Jurkat, Clone E6-1 (cell line): ENCODE measurements around the gene GRXCR2.
"Not testable (repeated sequence)": the region's sequence is repeated elsewhere in the genome, so short reads cannot be mapped to it uniquely, and the experiment has no call there.

Source experiments
- DNase-seq: peaks from one replicate; pipeline ENCODE4 v3.0.0-alpha.2; 2011; ENCODE audit warnings: low read depth, low spot score
- H3K4me3 ChIP-seq: 2 replicates; pipeline ENCODE4 v1.5.1; 2011; ENCODE audit warnings: mild to moderate bottlenecking, low read length, control low read depth, moderate library complexity

GRXCR2 gene

DNA sequence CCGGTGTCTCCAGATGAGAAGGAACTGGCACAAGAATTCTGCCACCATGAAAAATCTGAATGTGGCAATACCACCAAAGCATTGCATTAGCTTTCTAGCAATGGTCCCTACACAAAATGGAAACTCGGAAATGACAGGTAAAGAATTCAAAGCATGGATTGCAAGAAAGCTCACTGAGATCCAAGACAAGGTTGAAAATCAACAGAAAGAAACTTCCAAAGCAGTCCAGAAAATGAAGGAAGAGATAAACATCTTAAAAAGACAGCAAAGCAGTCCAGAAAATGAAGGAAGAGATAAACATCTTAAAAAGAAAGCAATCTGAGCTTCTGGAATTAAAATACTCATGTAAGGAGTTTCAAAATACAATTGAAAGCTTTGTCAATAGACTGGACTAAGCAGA is 16.8 kb upstream of the GRXCR2 start:
- DNase-seq: no peak
- no peak overlapping the region for H3K4me3 ChIP-seq

DNA sequence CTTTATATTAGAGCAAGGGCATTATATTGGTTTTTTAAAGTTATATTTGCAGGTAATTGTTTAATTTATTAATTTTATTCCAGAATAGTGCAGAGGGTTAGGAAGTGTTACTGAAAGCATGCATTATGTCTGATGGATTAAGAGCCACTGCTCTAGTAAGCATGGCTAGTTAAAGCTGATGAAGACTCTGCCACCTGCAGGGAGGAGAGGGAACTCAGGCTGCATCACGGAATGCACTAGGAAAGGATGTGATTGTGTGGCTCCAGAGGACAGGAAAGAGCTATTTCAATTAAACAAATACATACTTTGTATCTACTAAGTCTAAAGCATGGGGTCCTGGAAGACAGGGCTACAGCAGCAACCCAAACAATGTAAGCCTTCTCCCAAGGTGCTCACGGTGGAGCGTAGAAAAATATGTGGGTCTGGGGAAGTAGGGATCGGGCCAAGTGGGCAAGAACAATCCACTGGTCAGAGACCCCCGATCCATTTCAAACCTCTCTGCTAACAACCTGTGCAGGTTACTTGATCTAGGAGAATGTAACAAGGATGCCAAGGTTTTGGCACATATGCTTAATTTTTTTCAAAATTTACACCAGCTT is 15.3 kb upstream of the GRXCR2 start:
- no peak for DNase-seq
- no peak overlapping the region for H3K4me3 ChIP-seq

DNA sequence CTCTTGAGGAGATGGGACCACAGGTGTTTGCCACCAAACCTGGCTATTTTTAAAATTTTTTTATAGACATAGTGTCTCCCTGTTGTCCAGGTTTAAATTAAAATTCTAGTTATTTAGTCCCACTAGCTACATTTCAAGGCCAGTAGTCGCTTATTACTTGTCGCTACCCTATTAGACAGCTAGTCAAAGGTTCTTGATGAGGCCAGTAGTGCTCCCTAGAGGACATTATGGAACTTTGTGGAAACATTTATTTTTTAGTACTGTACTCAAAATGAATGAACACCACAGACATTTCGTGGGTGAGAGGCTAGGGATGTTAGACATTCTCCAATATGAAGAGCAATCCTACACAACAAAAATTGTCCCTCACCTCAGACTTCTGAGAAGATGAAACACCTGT is 14.4 kb upstream of the GRXCR2 start:
- no peak for DNase-seq
- H3K4me3 ChIP-seq: no peak overlapping the region

DNA sequence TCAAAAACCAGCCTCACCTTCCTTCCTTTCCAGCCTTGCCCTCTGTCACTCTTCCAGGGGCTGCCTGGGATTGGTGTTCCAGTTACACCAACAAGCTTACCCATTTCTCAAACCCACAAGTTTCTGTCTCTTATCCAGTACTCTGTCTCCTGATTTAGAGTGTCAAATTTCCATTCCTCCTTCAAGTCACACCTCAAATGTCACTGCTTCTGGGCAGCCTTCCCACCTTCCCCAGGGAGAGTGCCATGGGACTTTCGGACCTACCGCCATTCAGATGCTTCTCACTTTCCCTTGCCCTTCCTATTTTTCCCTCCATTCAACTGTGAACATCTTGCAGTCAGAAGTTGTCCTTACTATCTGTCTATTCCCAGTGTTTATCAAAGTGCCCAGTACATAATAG is 2.0 kb upstream of the GRXCR2 start:
- no peak overlapping the region for H3K4me3 ChIP-seq
- no peak for DNase-seq

DNA sequence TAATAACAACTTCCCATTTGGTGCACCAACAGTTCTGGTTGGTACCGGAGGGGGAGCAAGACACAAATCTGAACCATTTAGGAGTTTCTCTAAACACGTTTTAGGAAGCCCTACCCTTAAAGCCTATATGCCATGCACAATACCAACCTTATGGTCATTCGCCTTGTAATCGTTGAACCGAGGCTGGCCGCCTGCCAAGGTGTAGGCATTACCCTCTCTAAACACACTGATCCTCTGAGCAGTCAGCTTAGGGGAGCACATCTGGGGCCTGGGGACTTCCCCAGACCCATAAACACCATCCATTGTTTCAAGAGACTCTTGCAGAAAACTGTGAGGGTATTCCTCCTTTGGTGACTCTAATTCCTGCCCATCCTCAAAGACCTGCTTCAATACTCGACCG is 328 bp downstream of the GRXCR2 start:
- no peak for DNase-seq
- H3K4me3 ChIP-seq: no peak overlapping the region

DNA sequence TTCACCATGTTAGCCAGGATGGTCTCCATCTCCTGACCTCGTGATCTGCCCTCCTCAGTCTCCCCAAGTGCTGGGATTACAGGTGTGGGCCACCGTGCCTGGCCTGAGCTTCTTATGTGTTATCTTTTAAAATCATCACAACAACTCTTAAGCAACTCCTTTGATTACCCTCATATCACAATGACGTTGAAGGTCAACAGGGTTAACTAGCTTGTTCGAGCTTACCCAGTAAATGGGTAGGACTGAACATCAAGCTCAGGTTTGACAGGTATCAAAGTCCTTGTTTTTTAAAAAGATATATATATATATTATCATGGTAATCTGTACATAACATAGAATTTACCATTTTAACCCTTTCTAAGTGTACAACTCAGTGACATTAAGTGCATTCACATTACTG is 3.1 kb downstream of the GRXCR2 start:
- DNase-seq: no peak
- no peak overlapping the region for H3K4me3 ChIP-seq

DNA sequence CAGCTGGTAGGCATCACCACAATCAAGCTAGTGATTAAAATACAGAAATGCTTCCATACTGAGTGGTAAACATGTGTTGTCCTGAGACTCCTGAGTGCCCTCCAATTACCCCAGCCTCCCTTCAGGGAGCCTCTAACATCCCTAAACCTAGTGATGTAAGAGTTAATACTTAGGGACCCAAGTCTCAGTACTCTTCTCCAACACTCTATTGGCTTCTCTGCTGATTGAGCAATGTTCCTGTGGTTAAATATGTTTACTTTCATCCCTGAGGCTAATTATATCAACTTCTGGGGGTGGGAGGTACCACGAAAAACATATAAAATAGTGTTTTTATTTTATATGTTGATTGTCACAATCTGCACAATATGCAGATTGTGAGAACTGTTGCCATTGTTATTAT is 5.0 kb downstream of the GRXCR2 start:
- no peak for DNase-seq
- no peak overlapping the region for H3K4me3 ChIP-seq

DNA sequence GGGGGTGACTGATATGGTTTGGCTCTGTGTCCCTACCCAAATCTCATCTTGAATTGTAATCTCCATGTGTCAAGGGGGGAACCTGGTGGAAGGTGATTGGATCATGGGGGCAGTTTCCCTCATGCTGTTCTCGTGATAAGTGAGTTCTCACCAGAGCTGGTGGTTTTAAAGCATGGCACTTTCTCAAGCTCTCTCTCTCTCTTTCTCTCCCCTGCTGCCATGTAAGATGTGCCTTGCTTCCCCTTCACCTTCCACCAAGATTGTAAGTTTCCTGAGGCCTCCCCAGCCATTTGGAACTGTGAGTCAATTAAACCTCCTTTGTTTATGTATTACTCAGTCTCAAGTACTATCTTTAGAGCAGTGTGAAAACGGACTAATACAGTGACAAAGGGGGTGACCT is 8.4 kb downstream of the GRXCR2 start:
- H3K4me3 ChIP-seq, DNase-seq: not testable (repeated sequence)

DNA sequence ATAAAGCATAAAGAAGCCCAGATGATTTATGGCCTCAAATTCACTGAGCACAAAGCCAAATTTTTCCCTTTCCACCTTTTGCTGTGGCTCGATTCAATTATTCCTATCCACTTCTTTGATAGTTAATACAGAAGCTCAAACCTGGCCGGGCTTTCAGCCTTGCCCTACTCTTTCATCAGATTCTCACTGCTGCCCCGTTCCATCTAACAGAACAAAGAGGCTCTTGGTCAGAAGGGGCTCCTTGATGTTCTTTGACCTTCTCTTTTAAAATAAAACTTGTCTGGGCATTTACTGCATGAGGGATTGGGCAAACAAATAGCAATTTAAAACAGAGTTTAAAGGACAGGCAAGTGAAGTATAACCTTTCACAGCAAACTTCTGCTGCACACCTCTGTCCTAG is 9.8 kb downstream of the GRXCR2 start:
- DNase-seq: no peak
- H3K4me3 ChIP-seq: no peak overlapping the region

DNA sequence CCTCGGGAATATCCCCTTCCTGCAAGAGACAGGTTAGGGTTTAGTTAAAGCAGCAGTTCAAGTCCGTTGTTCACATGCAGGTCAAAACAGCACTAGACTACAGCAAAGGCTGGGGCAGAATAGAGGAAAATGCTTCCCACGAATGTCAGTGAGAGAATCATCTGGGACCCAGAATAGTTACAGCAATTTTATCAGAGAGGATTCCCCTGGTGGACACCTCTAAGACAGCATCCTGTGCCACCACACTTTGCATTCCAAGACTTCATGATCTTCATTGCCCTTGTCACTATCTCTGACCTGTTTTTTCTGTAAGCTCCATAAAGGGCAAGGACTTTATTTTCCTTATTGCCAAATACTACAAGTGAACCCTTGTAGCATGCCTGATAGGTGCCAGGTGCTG is 12.9 kb downstream of the GRXCR2 start:
- no peak for DNase-seq

DNA sequence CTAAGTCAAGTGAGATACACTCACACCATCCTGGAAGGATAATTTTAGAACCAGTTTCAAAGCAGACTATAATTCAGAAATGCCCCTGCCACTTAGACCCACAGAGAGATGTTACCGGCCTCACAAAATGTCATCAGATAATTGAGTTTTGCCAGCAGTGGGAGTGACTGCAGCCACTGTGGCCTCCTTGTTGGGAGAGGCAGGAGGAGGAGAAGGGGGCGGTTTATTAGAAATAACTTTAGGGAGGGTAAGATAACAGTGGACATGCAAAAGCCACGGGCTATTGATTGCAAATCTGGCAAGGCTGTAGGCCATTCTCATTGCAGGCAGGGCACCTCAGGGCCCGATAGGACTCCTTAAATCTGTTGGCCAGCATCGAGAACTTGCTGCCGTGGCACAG is 13.4 kb downstream of the GRXCR2 start:
- H3K4me3 ChIP-seq: no peak overlapping the region
- no peak for DNase-seq

More for the DNA sequence above, 12.9 kb downstream of the GRXCR2 start:
- no peak overlapping the region for H3K4me3 ChIP-seq

DNA sequence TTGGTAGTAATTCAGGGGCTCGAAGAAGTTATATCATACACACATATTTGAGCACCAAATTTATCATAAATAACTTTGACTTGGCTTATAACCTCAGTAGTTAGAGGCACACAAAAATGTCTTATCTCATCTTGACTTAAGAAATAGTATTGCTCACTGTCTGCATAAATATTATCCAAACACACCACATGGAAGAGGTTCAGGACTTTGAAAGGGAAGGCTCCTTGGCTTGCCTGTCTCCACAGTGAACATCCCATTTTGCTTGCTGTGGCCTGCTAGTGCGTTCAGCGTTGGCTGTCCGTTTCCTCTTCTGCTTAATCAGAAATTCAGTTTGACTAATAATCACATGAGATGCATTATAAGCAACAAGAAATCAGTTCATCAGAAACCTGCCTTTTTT is 13.9 kb downstream of the GRXCR2 start:
- no peak overlapping the region for H3K4me3 ChIP-seq
- no peak for DNase-seq

DNA sequence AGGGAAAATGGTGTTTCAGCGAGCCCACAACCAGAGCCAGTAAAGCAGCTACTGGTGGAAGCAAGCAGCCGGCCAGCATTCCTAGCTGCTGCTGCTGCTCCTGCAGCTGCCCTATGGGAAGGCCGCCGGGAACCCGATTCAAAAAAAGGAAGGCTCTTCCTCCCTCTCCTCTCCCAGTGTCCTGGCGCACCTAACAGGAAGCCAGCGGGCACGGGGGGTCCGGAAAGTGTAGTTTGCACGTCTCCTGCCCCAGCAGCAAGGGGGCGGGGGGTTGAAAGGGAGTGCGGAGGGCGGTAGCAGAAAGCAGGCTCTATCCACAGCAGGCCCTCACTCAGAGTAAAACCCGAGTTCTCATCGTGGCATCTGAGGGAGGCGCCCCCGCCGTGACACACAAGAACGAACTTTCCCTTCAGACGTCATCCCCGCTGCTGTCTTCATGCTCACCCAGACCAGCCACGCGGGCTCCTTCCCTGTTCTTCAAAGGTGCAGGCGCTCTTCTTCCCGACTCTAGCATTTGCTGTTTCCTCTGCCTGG is 16.5 kb downstream of the GRXCR2 start:
- no peak overlapping the region for H3K4me3 ChIP-seq

DNA sequence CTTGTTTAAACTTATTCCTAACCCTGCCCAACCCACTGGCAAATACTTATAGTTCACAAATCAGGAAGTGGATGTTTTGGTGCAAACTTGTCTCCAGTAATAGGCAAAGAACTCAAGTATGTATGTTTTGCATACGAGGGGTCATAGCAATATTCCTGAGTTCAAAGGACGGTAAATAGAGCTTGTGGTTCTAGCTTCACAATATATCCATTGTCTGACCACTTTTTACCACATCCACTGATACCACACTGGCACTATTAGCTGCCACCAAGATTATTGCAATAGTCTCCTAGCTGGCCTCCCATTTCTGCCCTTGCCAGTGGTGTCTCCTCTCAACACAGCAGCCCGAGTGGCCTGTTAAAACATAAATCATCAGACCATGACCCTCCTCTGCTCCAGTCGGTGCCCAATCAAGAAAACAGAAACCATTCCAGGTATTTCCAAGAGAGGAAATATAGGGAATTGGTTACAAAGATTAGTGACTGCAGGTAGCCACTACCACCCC is 17.0 kb downstream of the GRXCR2 start:
- H3K4me3 ChIP-seq: no peak overlapping the region
- no peak for DNase-seq

More for the DNA sequence above, 16.5 kb downstream of the GRXCR2 start:
- DNase-seq: no peak

DNA sequence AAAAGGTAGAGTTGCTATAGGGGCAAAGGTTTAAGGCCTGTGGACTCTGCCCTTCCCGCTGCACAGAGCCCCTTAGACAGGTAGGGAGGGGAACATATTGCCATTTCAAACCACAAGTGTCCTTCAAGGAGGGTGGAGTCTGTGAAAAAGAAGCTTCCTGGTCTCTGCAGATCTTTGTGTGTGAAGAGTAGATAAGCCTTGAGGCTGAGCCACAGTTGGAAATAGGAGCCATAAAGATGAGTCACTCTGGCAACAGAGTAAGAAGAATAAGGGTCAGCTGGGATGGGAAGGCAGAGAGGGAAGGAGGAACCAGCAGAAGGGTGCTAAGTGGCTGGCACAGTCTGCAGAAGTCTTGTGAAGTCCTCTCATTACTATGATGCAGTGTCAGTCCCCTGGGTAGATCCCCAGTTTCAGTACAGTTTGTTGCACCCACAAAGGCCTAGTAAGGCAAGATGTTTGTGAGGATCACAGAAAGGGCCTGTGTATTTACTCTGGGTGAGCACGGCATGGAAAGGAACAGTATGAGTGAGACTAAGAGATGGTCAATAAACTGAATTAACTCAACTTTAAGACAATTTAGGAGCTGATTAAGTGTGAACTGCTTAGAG is 18.1 kb downstream of the GRXCR2 start:
- H3K4me3 ChIP-seq: no peak overlapping the region
- peak; percentile 8 for DNase-seq

DNA sequence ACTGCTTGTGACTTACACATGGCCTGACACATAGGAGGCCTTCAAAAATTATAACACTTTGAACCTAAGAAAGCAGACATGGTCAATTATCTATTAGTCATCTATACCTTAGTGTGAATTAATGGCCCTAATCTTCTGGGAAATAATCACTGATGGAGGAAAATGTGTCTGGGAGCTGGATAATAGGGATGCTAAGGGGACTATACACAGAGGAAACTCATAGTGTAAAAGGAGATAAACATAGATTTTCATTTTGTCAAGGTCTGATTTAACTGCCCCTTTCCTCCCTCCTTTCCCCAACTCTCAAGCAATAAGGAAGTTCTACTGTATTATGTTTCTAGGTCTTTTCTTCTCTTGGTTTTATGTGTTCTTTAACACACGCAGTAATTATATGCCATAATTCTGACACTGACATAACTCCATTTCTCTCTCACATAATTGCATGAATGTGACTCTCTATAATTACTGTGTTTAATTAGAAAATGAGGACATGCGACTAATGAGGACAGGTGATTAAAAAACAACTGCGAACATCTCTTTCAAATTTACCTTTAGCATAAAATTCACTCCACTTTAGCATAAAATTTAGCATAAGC is 18.9 kb downstream of the GRXCR2 start:
- no peak for DNase-seq
- no peak overlapping the region for H3K4me3 ChIP-seq

DNA sequence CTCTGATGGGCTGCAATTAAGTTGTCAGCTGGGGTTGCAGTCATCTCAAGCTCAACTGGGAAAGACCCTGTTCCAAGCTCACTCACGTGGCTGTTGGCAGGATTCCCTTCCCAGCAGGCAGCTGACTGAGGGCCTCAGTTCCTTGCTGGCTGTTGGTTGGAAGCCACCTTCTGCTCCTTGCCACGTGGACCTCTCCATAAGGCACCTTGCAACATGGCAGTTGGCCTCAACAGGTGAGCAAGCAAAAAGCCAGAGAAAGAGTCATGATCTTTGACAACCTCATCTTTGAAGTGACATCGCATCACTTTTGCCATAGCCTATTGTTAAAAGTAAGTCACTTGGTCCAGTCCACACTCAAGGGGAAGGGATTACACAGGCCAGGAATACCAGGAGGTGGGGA is 19.8 kb downstream of the GRXCR2 start:
- H3K4me3 ChIP-seq: no peak overlapping the region
- no peak for DNase-seq

DNA sequence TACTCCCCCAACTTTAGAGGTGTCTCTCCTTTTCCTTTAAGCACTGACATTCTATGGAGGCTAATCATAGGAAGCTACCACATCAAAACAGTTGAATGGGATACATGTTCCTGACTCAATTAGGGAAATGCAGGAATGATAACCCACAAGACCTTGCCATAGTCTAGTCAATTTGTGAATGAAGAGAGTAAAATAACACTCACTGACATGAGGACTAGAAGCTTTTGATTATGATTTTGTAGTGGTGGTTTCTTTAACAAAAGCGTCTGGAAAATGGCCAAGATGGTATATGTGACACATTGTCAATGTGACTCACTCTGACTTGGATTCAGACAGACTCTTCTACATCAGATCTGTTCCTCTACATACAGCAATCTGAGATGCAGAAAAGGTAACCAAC is 24.0 kb downstream of the GRXCR2 start:
- DNase-seq: no peak
- H3K4me3 ChIP-seq: no peak overlapping the region

DNA sequence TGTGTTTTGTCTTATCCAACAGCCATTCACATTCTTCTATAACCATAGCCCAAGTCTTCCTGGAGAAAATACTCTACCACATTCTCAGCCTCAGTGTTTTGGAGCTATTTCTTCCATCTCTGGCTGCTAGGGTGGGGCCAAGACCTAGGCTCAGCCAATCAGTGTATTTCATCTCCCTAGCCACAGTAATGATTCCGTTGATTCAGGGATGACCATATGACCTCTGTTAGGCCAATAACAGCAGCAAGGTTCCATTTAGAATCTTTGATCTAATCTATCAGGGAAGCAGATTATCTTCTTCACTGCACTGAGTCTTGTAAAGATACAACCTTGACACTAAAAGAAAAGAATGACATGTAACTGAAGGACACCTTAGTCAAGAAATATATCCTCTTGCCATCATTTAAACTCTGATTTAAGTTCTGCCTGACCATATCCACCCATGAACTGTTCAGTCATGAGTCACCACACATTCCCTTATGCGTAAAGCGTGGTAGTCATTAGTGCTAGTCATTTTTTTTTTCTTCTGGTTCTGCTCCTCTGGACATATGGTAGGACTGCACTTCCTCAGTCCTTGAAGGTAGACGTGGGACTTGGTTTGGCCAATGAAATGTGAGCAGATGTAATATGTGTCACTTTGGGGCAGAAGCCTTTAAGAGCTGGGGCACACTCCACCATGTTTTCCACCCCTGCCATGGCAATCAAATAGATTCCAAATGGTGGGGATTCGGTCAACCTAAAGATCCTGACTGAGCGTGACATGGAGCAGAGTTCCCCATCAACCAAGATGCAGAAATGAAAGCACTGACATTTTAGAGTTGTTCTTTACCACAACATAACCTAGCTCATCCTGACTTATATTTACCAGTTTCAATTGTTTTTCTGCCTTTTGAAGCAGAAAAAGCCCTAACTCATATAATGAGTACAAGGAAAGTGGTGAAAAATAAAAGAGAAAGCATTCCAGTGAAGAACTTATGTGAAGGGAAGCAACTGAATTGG is 25.0 kb downstream of the GRXCR2 start:
- H3K4me3 ChIP-seq: no peak overlapping the region
- no peak for DNase-seq
